GM19193 (cell line): ENCODE measurements around the gene USP9X.

ENCODE experiments used
- POLR2A ChIP-seq: IDR thresholded peaks from 4 replicates; pipeline ENCODE4 v1.6.1; 2011; ENCODE audit not compliant: insufficient read depth, insufficient read length; ENCODE audit errors: extremely low read depth

The USP9X gene

GRCh38 chrX:41236629-41237028, 151.4 kb downstream of the USP9X start:
- TF ChIP-seq POLR2A: no peak

GRCh38 chrX:41240509-41240908, 155.3 kb downstream of the USP9X start:
- no peak for TF ChIP-seq POLR2A

DNA sequence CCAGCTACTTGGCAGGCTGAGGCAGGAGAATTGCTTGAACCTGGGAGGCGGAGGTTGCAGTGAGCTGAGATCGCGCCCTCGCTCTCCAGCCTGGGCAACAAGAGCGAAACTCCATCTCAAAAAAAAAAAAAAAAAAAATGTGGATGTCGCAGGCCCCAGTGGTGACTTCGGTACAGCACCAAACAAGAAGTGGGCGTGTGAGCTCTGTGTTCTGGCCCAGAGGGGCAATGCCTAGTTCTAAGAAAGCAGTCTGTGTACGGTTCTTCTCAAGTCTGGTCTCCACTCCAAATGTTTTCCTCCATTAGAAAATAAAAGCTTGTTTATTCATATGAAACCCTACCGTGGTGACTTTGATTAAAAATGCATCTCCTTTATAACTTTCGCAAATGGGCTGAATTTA, 156.7 kb downstream of the USP9X start:
- no peak for TF ChIP-seq POLR2A

GRCh38 chrX:41245641-41246040, 160.4 kb downstream of the USP9X start:
- no peak for TF ChIP-seq POLR2A

- TF ChIP-seq POLR2A: no peak
Measured at GRCh38 chrX:41250867-41251266, 165.6 kb downstream of the USP9X start.

- TF ChIP-seq POLR2A: no peak
Measured at GRCh38 chrX:41257801-41258200, 172.6 kb downstream of the USP9X start.

- no peak for TF ChIP-seq POLR2A
Measured at GRCh38 chrX:41258226-41258625, 173.0 kb downstream of the USP9X start.

GRCh38 chrX:41258871-41259270, 173.6 kb downstream of the USP9X start:
- no peak for TF ChIP-seq POLR2A

DNA sequence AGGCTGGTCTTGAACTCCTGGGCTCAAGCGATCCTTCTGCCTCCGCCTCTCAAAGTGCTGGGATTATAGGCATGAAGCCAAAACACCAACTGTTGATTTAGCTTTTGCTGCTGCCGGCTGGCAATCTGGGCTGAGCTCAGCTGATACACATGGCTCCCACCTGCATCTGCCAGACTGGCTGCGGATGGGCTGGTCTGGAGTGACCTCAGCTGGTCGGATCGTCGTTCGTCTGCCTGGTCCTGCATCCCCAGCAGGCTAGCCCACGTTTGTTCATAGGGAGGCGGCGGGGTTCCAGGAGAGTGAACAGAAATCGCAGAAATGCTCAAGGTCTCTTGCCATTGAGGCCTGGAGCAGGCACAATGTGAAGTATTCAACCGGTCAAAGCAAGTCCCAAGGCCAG, 174.3 kb downstream of the USP9X start:
- no peak for TF ChIP-seq POLR2A

DNA sequence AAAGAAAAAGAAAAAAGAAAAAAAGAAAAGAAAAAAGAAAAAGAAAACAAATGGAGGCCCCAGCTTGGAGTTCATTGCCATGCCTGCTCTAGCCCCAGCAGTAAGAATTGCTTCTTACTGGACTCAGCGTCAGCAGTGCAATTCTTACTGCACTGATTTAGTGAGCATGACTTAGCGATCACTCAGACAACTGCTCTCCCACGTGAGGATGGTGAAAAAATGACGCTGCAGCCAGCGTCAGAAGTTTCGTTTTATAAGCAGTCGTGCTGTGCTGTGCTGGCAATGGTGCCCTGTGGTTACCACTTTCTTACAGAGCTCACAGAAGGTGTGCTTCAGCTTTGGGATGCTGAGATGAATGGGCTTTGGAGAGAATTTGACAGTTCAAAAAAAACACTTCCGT, 180.4 kb downstream of the USP9X start:
- TF ChIP-seq POLR2A: no peak

GRCh38 chrX:41273638-41274037, 188.4 kb downstream of the USP9X start:
- TF ChIP-seq POLR2A: no peak

DNA sequence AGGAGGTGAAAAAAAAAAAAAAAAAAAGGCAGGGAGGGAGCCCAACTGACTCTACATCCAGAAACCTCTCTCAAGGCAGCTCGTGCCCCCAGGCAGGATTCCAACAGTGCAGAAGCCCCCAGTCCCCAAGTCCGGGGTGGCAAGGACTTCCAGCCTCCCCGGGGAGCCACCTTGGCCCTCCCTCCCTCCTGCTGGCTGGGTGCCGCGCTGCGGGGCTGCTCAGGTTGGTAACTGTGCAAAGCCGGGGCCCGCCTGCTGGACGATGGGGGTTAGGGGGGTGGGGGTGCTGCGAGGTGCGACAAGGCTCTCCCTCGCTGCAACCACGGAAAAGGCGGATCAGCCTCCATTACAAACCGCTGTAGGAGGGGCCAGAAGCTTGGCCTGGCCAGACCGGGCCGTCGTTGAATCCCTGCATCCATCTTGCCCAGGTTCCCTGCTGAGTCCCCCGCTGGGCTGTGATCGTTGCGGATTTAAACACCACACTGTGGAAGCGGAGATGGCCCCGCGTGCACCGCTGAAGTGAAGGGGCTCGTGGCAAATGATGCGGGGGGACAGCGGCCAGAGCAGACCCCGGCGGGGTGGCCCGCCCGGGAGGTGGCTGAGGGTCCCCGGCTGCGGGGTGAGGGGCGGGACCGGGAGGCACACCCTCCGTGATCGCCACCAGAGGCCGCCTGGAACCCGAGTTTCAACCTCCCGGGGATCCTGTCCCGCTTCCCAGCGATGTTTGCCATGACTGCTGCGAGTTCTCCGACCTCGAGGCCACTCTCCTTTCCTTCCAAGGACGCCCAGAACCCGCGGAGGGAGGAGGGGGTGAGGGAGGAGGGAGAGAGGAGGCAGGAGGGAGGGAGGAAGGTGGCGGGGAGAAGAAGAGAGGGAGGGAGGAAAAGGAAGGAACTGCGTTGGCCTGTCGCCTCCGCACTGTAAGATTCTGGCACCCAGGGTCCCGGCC, 190.7 kb downstream of the USP9X start:
- no peak for TF ChIP-seq POLR2A

GRCh38 chrX:41276661-41277506, 191.6 kb downstream of the USP9X start:
- TF ChIP-seq POLR2A: no peak
